NB4 (cell line): ENCODE measurements around the gene SLC27A5.

Experiments used
- CTCF ChIP-seq: IDR thresholded peaks from one replicate; pipeline ENCODE4 v1.5.1; 2012; ENCODE audit warnings: low read depth, low read length
- MAX ChIP-seq: IDR thresholded peaks from 2 replicates; pipeline ENCODE4 v1.6.1; 2011; ENCODE audit warnings: low read depth, low read length
- MYC ChIP-seq: IDR thresholded peaks from 2 replicates; pipeline ENCODE4 v1.6.1; 2011; ENCODE audit warnings: low read depth, low read length
- POLR2A ChIP-seq: IDR thresholded peaks from 2 replicates; pipeline ENCODE4 v1.6.1; 2011; ENCODE audit warnings: mild to moderate bottlenecking; ENCODE audit not compliant: insufficient read length; ENCODE audit errors: extremely low read depth

GRCh38 chr19:58556622-58557220, 44.9 kb upstream of the SLC27A5 start:
- TF ChIP-seq POLR2A (no peak), CTCF (no peak), MYC (no peak), MAX (no peak)
